Measurements from ENCODE around the gene GFOD1.
"Not testable (repeated sequence)": the region's sequence is repeated elsewhere in the genome, so short reads cannot be mapped to it uniquely, and the experiment has no call there.

GFOD1 gene

DNA sequence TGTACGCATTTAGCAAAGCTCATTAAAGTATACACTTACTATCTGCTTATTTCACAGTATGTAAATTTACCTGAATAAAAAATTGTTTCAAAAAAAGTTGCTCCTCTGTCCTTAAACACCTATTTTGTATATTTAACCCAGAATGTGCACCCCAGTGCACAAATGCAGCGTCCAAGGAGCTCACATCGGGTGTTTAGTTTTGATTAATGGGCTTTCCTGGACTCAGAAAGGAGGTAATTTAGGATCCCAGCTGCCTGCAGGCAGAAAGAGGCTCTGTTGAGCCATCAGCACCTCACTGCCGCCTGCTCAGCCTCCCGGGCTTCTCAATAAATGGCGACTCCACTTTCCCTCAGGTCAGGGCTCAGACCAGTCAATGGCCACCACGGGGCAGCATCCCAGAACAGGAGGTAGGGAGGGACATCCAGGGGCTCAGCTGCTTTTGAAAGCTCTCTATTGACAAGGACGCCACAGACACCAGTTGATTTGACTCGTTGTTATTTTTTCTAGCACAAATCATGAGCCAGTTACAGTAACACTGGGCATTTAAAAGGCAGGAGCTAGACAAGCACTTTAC, 88.9 kb downstream of the GFOD1 start:
- no peak for DNase-seq

- DNase-seq, result peak in 1 of 2 donors; percentile 9
Measured at GRCh38 chr6:13398069-13398381, 89.4 kb downstream of the GFOD1 start.

DNA sequence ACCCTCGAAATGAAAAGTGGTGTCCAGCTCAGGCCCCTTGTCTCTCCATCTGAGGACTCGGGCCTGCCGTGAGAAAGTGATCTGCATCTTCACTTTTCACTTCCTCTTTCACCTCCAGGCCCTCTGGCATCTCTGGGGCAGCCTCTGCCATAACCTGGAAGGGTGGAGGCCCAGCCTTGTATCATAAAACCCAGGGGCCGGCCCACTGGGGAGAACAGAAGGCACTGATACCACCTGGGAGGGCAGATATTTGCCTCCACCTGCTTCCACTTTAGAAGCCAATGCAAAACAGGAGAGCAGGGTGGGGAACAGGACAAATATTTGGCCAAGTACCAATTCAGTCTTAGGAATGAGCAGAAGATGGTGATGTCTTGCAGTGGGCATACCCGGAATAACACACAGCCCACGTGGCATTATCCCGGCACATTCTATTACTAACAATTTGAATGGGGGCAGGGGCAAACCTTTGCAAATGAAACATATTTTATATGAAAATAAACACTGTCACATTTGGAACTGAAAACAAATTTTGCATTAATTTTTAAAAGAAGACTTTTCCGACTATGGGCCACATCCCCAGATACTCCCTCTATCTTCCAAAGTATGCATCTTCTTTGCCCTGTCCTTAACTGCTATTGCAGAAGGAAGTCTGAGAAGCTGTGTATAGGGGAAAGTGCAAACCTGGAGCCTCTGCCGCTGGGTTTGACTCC, 89.9 kb downstream of the GFOD1 start:
- peak in 1 of 2 donors; percentile 25 for DNase-seq

DNA sequence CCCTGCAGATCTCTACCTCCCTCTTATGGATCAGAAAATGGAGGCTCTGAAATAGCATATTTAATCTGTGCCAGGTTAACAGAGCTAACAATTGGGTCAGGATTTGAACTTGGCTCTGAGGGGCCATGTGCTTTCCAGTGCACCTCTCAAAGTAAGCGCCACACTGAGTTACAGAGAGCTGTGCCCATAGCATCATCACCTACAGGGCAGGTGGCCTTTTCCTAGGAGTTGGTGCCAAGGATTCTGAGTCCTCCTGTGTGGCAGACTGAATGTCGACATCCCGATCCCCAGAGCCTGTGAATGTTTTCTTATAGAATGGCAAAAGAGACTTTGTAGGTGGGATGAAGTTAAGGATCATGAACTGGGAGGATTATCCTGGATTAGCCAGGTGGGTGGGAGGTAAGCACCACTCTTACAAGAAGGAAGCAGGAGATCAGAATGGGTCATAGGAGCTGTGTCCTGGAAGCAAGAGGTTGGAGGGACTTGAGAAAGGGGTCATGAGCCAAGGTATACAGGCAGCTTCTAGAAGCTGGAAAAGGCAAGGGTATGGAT, 91.1 kb downstream of the GFOD1 start:
- no peak for DNase-seq

- peak; percentile 14 to 84 for DNase-seq
Measured at GRCh38 chr6:13395272-13396237, 91.8 kb downstream of the GFOD1 start.

DNA sequence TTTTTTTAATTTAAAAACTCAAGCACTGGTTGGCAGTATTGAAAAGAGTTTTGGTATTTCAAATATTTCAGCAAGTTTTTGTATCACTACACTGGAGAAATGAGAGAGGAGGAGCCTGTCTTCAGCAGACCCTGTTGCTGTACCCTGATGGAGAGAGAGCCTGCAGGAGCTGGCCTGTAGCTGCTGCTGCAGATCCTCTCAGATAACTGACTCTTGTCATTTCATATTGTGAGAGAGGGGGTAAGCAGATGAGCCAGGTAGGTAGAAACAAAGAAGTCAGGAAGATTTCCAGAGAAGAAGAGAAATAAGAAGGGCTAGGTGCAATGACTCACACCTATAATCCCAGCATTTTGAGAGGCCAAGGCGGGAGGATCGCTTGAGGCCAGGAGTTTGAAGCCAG, 94.9 kb downstream of the GFOD1 start:
- no peak for DNase-seq

- no peak for DNase-seq
Measured at GRCh38 chr6:13391537-13391936, 95.9 kb downstream of the GFOD1 start.

DNA sequence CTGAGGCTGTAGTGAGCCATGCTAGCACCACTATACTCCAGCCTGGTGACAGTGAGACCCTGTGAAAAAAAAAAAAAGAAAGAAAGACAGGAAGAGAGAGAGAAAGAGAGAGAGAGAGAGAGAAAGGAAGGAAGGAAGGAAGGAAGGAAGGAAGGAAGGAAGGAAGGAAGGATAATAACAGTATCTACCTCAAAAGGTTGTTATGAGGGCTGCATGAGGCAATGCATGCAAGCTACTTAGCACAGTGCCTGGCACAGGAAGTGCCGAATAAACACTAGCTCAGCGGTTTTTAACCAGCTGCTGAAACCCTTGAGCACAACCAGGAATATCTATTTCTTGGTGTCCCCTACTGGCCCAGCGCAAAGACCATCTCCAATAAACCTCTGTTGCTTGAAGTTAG, 96.7 kb downstream of the GFOD1 start:
- no peak for DNase-seq

- DNase-seq, result not testable (repeated sequence)
Measured at GRCh38 chr6:13389237-13389636, 98.2 kb downstream of the GFOD1 start.

DNA sequence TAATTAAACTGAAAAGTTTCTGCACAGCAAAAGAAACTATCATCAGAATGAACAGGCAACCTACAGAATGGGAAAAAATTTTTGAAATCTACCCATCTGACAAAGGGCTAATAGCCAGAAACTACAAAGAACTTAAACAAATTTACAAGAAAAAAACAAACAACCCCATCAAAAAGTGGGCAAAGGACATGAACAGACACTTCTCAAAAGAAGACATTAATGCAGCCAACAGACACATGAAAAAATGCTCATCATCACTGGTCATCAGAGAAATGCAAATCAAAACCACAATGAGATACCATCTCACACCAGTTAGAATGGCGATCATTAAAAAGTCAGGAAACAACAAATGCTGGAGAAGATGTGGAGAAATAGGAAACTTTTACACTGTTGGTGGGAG, 98.6 kb downstream of the GFOD1 start:
- DNase-seq, result not testable (repeated sequence)

DNA sequence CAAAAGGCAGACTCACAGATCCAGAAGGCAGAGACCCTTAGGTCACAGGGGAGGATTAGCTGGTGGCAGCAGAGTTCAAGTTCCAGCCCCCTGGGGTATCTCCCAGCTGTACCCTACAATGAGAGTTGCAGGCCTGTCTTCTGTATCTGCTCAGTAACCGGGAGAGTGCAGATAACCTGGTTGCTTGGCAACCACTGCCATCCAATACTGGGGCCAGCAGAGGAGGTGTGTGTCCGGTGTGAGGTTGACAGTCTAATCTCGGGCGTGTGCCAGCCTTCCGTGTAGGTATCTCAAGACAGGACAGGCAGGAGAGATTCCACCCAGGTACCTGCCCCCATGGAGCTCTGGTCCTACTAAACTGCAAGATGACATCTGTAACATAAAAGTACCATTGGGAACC, 102.4 kb downstream of the GFOD1 start:
- no peak for DNase-seq

DNA sequence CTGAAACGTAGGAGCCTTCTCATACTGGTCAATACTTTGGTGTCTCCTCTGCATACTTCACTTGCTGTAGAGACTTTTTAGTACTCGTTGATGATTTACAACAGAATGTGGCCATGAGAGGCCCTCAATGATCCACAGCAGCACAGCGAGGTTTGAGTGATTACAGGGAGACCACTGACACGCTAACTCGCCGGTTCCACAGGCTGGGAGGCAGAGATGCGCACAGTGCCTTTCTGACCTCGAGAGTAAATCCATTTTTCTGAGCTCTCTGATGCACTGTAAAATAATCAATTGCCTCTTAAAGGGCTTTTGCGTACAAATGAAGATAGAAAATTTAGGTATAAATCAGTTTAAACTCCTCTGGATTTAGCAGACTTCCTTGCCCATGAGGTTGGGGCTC, 102.9 kb downstream of the GFOD1 start:
- DNase-seq, result no peak

DNA sequence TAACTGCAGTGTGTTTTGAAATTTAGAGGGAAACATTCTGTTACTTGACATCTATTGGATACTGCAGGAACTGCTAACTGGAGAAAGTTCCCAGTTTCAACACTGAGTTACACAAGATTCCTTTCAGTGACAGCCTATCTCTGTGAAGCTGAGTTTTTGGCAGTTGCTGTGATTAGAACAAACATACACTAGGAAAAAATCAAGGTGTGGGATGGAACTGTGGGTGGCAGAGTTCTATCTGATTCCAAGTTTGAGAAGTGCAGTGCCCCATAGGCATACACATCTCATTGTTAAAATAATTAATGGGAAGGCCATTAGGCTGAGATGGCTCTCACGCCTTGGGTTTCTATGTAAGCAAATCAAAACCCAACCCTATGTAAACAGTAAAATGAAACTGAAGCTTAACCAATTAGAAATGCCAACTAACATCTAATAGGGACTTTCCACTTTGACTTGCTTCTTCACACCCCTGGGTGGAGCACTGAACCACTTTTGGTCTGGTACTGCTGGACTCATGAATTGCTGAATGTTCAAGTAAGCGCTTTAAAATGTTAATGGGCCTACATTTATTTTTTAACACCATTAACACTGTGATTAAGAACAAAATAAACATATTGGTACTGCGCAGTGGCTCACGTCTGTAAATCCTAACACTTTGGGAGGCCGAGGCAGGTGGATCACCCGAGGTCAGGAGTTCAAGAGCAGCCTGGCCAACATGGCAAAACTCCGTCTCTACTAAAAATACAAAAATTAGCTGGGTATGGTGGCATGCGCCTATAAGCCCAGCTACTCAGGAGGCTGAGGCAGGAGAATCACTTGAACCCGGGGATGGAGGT, 103.9 kb downstream of the GFOD1 start:
- DNase-seq, result no peak

GRCh38 chr6:13380761-13381160, 106.6 kb downstream of the GFOD1 start:
- DNase-seq, result no peak

DNA sequence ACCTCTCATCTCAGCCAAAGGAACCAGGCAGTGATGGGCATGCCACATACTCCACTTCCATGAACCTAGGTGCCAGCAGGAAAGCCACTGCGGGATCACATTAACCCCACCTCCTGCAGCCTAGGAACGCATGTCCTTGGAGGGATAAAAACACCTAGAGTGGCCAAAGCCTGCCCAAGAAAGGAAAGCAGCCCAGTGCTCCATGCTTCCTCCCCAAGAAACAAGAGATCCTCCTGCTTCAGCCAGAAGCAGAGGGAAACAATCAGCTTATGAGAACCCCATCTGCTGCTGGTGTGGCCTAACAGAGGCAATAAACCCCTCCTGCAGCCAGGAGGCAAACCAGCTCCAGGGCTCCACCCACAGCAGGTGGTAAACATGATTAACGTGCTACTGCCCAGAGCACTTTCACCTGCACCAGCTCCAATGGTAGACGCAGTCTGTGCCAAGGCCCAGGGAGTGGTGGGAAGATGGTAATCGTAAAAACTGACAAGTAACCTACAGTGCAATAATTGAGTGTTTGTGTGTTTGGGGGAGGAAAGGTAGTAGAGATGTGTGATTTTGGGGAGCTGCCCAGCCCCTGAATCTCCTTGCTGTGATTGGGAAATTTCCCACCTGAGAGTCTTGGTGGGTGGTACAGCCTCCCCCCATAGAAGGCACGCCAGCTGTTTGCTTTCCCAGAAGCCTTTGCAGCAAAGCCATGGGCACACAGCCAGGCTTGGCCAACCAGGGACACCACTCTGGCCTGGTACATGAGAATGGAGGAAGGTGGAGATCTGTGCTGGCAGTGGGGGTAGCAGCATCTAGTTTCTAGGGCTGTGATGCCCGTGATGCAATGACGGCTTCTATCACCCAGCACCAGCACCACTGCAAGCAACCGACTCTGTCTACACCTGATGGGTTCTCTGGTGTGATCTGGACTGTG, 108.5 kb downstream of the GFOD1 start:
- DNase-seq, result no peak

DNA sequence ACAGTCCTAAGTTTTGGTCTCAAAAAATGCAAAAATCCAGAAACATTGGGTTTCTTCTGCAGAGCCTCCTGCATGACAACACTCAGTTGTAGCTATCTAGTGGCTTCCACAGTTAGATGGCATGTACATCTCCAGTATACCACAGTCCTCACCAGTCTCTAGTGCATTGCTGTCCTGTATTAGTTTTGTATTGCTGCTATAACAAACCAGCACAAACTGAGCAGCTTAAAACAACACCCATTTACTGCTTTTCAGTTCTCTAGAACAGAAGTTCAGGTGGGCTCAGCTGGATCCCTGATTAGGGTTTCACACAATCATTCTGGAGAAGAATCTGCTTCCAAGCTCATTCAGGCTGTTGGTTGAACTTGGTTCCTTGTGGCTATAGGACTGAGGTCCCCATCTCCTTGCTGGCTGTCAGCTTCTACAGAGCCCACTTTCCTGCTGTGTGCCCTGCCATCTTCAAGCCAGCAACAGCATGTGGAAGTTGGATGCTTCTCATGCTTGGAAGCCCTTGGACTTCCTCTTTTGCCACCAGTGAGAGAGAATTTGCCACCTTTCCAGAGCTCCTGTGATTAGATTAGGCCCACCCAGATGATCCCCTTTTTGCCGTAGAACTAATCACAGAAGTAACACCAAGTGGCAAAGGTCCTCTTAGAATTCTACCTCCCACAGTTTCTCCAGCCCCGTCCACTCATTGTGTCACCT, 110.2 kb downstream of the GFOD1 start:
- DNase-seq, result no peak

DNA sequence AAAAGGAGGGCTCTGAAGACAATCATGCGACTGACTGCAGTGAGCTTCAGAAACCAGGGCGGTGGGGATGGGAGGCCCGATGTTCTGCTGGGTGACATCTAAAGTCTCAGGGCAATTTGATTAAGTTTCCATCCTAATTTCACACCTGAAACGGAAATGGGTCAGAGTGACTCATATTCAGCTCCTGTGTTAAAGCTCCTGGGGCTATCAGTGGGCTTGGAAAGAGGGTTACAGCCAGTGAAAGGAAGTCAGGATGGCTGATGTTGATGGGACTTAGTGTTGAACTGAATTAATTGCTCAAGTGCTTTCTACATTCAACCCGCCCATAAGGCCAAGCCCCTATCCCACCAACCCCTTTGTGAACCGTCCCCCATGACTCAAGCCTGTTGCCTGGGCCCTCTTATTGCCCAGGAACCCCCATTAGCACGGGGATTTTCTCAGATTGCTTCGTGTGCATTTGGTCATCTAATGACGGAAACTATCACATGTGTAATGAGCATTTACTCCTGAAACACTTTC, 112.0 kb downstream of the GFOD1 start:
- no peak for DNase-seq

DNA sequence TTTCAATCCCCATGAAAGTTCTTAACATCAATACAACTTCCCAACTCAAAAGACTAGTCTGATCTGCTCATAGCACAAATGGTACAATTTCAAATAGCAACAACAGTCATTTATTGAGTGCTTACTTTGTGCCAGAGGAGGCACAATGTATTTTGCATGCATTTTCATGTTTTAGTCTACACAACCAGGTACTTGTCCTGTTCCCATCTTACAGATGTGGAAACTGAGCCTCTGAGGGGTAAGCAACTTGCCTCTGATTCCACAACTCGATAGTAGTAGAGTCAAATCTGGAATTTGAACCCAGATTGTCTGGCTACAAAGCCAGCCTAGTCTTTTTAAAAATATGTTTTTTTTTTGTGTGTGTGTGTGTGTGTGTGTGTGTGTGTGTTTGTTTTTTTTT, 113.5 kb downstream of the GFOD1 start:
- no peak for DNase-seq

- DNase-seq, result peak in 1 of 2 donors; percentile 11
Measured at GRCh38 chr6:13373488-13373886, 113.9 kb downstream of the GFOD1 start.

DNA sequence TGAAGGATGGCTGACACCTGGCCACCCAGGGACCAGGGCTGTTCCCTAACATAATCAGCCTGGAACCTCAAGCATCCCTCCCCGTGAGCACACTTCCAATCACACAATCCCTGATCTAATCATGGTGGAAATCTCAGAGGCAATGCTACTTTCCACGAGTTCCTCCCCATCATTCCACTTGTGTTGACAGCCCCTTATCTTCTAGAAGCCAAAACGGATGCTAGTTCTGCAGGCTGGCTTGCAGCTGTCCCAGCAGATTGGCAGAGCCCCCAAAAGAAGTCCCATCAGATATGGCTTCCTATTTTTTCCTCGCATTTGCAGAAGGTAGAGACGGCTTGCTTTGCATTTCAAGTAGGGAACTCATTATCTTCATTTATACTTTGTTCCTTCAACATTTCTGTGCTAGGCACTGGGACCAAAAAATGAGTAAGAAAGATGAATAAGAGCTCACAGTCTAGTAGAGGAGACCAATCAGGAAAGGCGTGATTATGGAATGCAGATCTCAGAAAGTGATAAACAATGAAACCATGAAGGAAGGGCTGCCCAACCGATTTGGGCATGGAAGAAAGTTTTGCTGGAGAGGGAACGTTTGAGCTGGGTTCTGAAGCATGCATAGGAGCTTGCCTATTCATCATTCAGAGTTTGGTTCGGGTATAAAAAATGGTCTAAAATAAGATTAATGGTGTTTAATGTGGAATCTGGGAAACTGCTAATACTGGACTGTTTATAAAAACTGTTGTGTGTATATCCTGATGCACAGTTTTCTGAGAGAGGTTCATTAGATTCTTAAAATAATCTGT, 114.5 kb downstream of the GFOD1 start:
- no peak for DNase-seq
